Osteoblast (primary cell): ENCODE data around the gene TGM2. TPM values are rescaled to one million over a fixed set of nuclear protein-coding genes. Genes with fewer than 3 reads are reported as not detected.

Experiments used
- DNase-seq: peaks from one replicate; pipeline ENCODE4 v3.0.0; 2011; ENCODE audit warnings: low spot score, mixed read lengths; ENCODE audit not compliant: insufficient read length; ENCODE audit errors: missing footprints
- H2AFZ ChIP-seq: 2 replicates; pipeline ENCODE4 v1.6.0; 2011; ENCODE audit warnings: mild to moderate bottlenecking, low read length
- H3K27ac ChIP-seq: 2 replicates; pipeline ENCODE4 v1.5.1; 2011; ENCODE audit warnings: mild to moderate bottlenecking, low read depth, low read length, moderate library complexity
- H3K27me3 ChIP-seq: 2 replicates; pipeline ENCODE4 v1.6.0; 2012; ENCODE audit warnings: mild to moderate bottlenecking, control low read depth, inconsistent platforms, low read length, moderate library complexity; ENCODE audit not compliant: insufficient read depth
- H3K36me3 ChIP-seq: 2 replicates; pipeline ENCODE4 v1.5.1; 2011; ENCODE audit warnings: mild to moderate bottlenecking, low read length, control low read depth, moderate library complexity; ENCODE audit not compliant: insufficient read depth
- H3K4me1 ChIP-seq: 2 replicates; pipeline ENCODE4 v1.5.1; 2011; ENCODE audit warnings: mild to moderate bottlenecking, low read length, control low read depth, moderate library complexity; ENCODE audit not compliant: insufficient read depth
- H3K4me2 ChIP-seq: 2 replicates; pipeline ENCODE4 v1.6.0; 2011; ENCODE audit warnings: mild to moderate bottlenecking, low read length; ENCODE audit not compliant: insufficient read depth
- H3K4me3 ChIP-seq: fragments of 200-600 bp; sonication (generic); 3 replicates; pipeline ENCODE4 v1.5.1; 2012; ENCODE audit warnings: mild to moderate bottlenecking, low read length, inconsistent platforms; ENCODE audit not compliant: insufficient read depth
- H3K79me2 ChIP-seq: 2 replicates; pipeline ENCODE4 v1.6.0; 2012; ENCODE audit warnings: mild to moderate bottlenecking, low read length, control low read depth, inconsistent platforms; ENCODE audit not compliant: insufficient read depth
- H3K9me3 ChIP-seq: 2 replicates; pipeline ENCODE4 v1.5.1; 2011; ENCODE audit warnings: low read depth, low read length, control low read depth
- H4K20me1 ChIP-seq: 2 replicates; pipeline ENCODE4 v1.6.0; 2012; ENCODE audit warnings: mild to moderate bottlenecking, low read length, control low read depth; ENCODE audit not compliant: insufficient read depth
- CTCF ChIP-seq: IDR thresholded peaks from 2 replicates; pipeline ENCODE4 v1.5.1; 2011; ENCODE audit warnings: mild to moderate bottlenecking, low read depth, low read length, moderate library complexity; ENCODE audit errors: extremely low read depth
- total RNA-seq: library from RNA; depleted of rRNA; stranded (reverse); fragments of >200 nt; gene quantifications from 2 replicates; pipeline ENCODE4 v1.2.3, GENCODE V29; 2012

TGM2 gene
- total RNA-seq, 1 donor: 78.2 TPM

GRCh38 chr20:38135651-38136420 lies 29.2 kb downstream of the TGM2 start:
- Histone ChIP-seq H3K36me3 (peaks cover 98% of the 10 kb centered on the region), H3K4me1 (peaks cover 23% of the 10 kb centered on the region)

GRCh38 chr20:38135271-38135650 lies 29.8 kb downstream of the TGM2 start:
- Histone ChIP-seq H3K4me1 (peaks cover 23% of the 10 kb centered on the region), H3K36me3 (peaks cover 98% of the 10 kb centered on the region), H3K9me3 (no peaks in the 10 kb centered on the region), H3K4me3 (no peak overlapping the region), H3K4me2 (peak overlapping the region; percentile 3), H3K27ac (peak overlapping the region; percentile 72), H3K27me3 (no peaks in the 10 kb centered on the region), H2AFZ (no peak overlapping the region), H3K79me2 (no peaks in the 10 kb centered on the region), H4K20me1 (peaks cover 7% of the 10 kb centered on the region)
- no peak for TF ChIP-seq CTCF
- no peak for DNase-seq

More at GRCh38 chr20:38135651-38136420, 29.2 kb downstream of the TGM2 start:
- H3K9me3 ChIP-seq: no peaks in the 10 kb centered on the region
- peak overlapping the region; percentile 72 for H3K27ac ChIP-seq
- no peak overlapping the region for H2AFZ ChIP-seq
- no peak overlapping the region for H3K4me2 ChIP-seq
- no peak for TF ChIP-seq CTCF
- no peak overlapping the region for H3K4me3 ChIP-seq
- H3K79me2 ChIP-seq: no peaks in the 10 kb centered on the region
- peaks cover 7% of the 10 kb centered on the region for H4K20me1 ChIP-seq
- no peaks in the 10 kb centered on the region for H3K27me3 ChIP-seq
- DNase-seq: no peak

- H3K4me3 ChIP-seq: no peak overlapping the region
- peak overlapping the region; percentile 72 for H3K27ac ChIP-seq
- peak overlapping the region; percentile 45 for H2AFZ ChIP-seq
- H3K27me3 ChIP-seq: no peaks in the 10 kb centered on the region
- no peak for DNase-seq
- TF ChIP-seq CTCF: no peak
- peak overlapping the region; percentile 51 for H3K4me2 ChIP-seq
- no peaks in the 10 kb centered on the region for H3K79me2 ChIP-seq
- H3K4me1 ChIP-seq: peaks cover 23% of the 10 kb centered on the region
- peaks cover 7% of the 10 kb centered on the region for H4K20me1 ChIP-seq
- H3K9me3 ChIP-seq: no peaks in the 10 kb centered on the region
- peaks cover 98% of the 10 kb centered on the region for H3K36me3 ChIP-seq
Observed at GRCh38 chr20:38134427-38135270, 30.4 kb downstream of the TGM2 start.
